Activated CD4-positive, alpha-beta T cell treated with anti-CD3 and anti-CD28 coated beads, Interleukin-2, amount 10 ng/mL, durations not matched to agents 7 days and 5 days (primary cell): ENCODE measurements around the gene PHIP. TPM values are rescaled to one million over a fixed set of nuclear protein-coding genes. Genes with fewer than 3 reads are reported as not detected.
"Not testable (repeated sequence)": the region's sequence is repeated elsewhere in the genome, so short reads cannot be mapped to it uniquely, and the experiment has no call there.

ENCODE experiments used
- CTCF ChIA-PET: fragments of 350-600 bp; sonication (Branson Sonifier 250); formaldehyde crosslinking; loops from one replicate; lab custom pipeline; 2021; ENCODE audit warnings: antibody characterized with exemption; lab: Charles Lee
- POLR2A ChIA-PET: fragments of 350-600 bp; sonication (Branson Sonifier 250); formaldehyde crosslinking; loops from one replicate; lab custom pipeline; 2021; ENCODE audit warnings: antibody characterized with exemption; lab: Charles Lee
- DNase-seq: peaks from one replicate; pipeline ENCODE4 v3.0.0-alpha.2; 2020
- H3K27ac Mint-ChIP-seq: one replicate; pipeline ENCODE4 v1.8.0; 2021; ENCODE audit warnings: mild to moderate bottlenecking, moderate library complexity, mixed read lengths
- H3K27me3 Mint-ChIP-seq: one replicate; pipeline ENCODE4 v1.8.0; 2021; ENCODE audit warnings: mixed read lengths
- H3K36me3 Mint-ChIP-seq: one replicate; pipeline ENCODE4 v1.8.0; 2021; ENCODE audit warnings: low read depth, mixed read lengths
- H3K4me1 Mint-ChIP-seq: one replicate; pipeline ENCODE4 v1.8.0; 2021; ENCODE audit warnings: mixed read lengths
- H3K4me3 Mint-ChIP-seq: one replicate; pipeline ENCODE4 v1.8.0; 2021; ENCODE audit warnings: mild to moderate bottlenecking, moderate library complexity, mixed read lengths
- H3K9me3 Mint-ChIP-seq: one replicate; pipeline ENCODE4 v1.8.0; 2021; ENCODE audit warnings: mixed read lengths
- total RNA-seq, 2 experiments: library from RNA; stranded (reverse); gene quantifications; one replicate each; pipeline ENCODE4 v1.2.3, GENCODE V29; 2021

PHIP gene
- total RNA-seq = 10 to 100 TPM; 31.6 to 33.9 TPM

- no peaks in the 10 kb centered on the region for H3K9me3 Mint-ChIP-seq
- peak within 1 kb of the TSS; percentile 99 for H3K27ac Mint-ChIP-seq
- peak; percentile 92 for DNase-seq
- peaks cover 39% of the 10 kb centered on the region for H3K4me1 Mint-ChIP-seq
- H3K27me3 Mint-ChIP-seq = peaks cover 15% of the 10 kb centered on the region
- ChIA-PET CTCF (interaction anchor here (0.5 to 1.3 kb wide), 4 partner anchors 11 to 1114 kb away, joined by 3 to 5 read pairs (median 3); no protein-coding TSS in a partner anchor), POLR2A (interaction anchor here (0.6 kb wide), 1 partner anchor 160 kb away, joined by 4 read pairs; no protein-coding TSS in a partner anchor)
- H3K4me3 Mint-ChIP-seq = peak within 1 kb of the TSS; percentile 93
- peaks cover 22% of the 10 kb centered on the region for H3K36me3 Mint-ChIP-seq
Measured at GRCh38 chr6:79078075-79078969, at the start of gene PHIP. Gene PHIP (minus strand): TSS chr6:79078254. CDS start chr6:79078068, 186 bp downstream.

- Mint-ChIP-seq H3K4me3 (no peak overlapping the region), H3K27ac (no peak overlapping the region), H3K4me1 (no peaks in the 10 kb centered on the region), H3K27me3 (peaks cover 16% of the 10 kb centered on the region), H3K36me3 (no peaks in the 10 kb centered on the region), H3K9me3 (peaks cover 6% of the 10 kb centered on the region)
- ChIA-PET POLR2A (no interaction called here), CTCF (no interaction called here)
- no peak for DNase-seq
Measured at GRCh38 chr6:79127660-79128059, 49.6 kb upstream of the PHIP start.

- H3K9me3 Mint-ChIP-seq = no peaks in the 10 kb centered on the region
- no peak overlapping the region for H3K4me3 Mint-ChIP-seq
- H3K27ac Mint-ChIP-seq = no peak overlapping the region
- ChIA-PET POLR2A (no interaction called here), CTCF (interaction anchor here (0.6 kb wide), 1 partner anchor 12 kb away, joined by 3 read pairs; no protein-coding TSS in a partner anchor)
- H3K36me3 Mint-ChIP-seq = no peaks in the 10 kb centered on the region
- peaks cover 28% of the 10 kb centered on the region for H3K27me3 Mint-ChIP-seq
- H3K4me1 Mint-ChIP-seq = peaks cover 7% of the 10 kb centered on the region
- DNase-seq = no peak
Measured at GRCh38 chr6:79119217-79119616, 41.2 kb upstream of the PHIP start.

GRCh38 chr6:79117752-79118151, 39.7 kb upstream of the PHIP start:
- Mint-ChIP-seq H3K4me3 (no peak overlapping the region), H3K27me3 (peaks cover 24% of the 10 kb centered on the region), H3K9me3 (no peaks in the 10 kb centered on the region), H3K4me1 (peaks cover 7% of the 10 kb centered on the region), H3K27ac (no peak overlapping the region), H3K36me3 (no peaks in the 10 kb centered on the region)
- POLR2A ChIA-PET = no interaction called here
- CTCF ChIA-PET = no interaction called here
- DNase-seq = no peak

GRCh38 chr6:79115553-79116182, 37.6 kb upstream of the PHIP start:
- CTCF ChIA-PET = no interaction called here
- Mint-ChIP-seq H3K9me3 (no peaks in the 10 kb centered on the region), H3K27ac (no peak overlapping the region), H3K27me3 (peaks cover 24% of the 10 kb centered on the region), H3K36me3 (no peaks in the 10 kb centered on the region), H3K4me1 (peaks cover 7% of the 10 kb centered on the region), H3K4me3 (no peak overlapping the region)
- no peak for DNase-seq
- POLR2A ChIA-PET = no interaction called here

- Mint-ChIP-seq H3K27me3 (peaks cover 6% of the 10 kb centered on the region), H3K9me3 (no peaks in the 10 kb centered on the region), H3K4me3 (no peak overlapping the region), H3K27ac (no peak overlapping the region), H3K36me3 (no peaks in the 10 kb centered on the region), H3K4me1 (no peaks in the 10 kb centered on the region)
- DNase-seq = no peak
- POLR2A ChIA-PET = no interaction called here
- CTCF ChIA-PET = no interaction called here
Measured at GRCh38 chr6:79111549-79111948, 33.5 kb upstream of the PHIP start.

- Mint-ChIP-seq H3K27ac (no peak overlapping the region), H3K4me1 (no peaks in the 10 kb centered on the region), H3K9me3 (no peaks in the 10 kb centered on the region), H3K27me3 (peaks cover 18% of the 10 kb centered on the region), H3K4me3 (no peak overlapping the region), H3K36me3 (no peaks in the 10 kb centered on the region)
- ChIA-PET POLR2A (no interaction called here), CTCF (no interaction called here)
- DNase-seq = no peak
Measured at GRCh38 chr6:79101164-79101563, 23.1 kb upstream of the PHIP start.

GRCh38 chr6:79100304-79100703, 22.2 kb upstream of the PHIP start:
- peaks cover 14% of the 10 kb centered on the region for H3K27me3 Mint-ChIP-seq
- H3K4me1 Mint-ChIP-seq = no peaks in the 10 kb centered on the region
- H3K9me3 Mint-ChIP-seq = no peaks in the 10 kb centered on the region
- no peak overlapping the region for H3K4me3 Mint-ChIP-seq
- H3K36me3 Mint-ChIP-seq = no peaks in the 10 kb centered on the region
- no peak overlapping the region for H3K27ac Mint-ChIP-seq
- DNase-seq = no peak
- CTCF ChIA-PET = no interaction called here
- POLR2A ChIA-PET = no interaction called here

- POLR2A ChIA-PET = no interaction called here
- Mint-ChIP-seq H3K4me3 (no peak overlapping the region), H3K27me3 (peaks cover 21% of the 10 kb centered on the region), H3K36me3 (no peaks in the 10 kb centered on the region), H3K4me1 (no peaks in the 10 kb centered on the region), H3K27ac (no peak overlapping the region), H3K9me3 (no peaks in the 10 kb centered on the region)
- no peak for DNase-seq
- CTCF ChIA-PET = no interaction called here
Measured at GRCh38 chr6:79094938-79095337, 16.9 kb upstream of the PHIP start.

GRCh38 chr6:79091801-79092200, 13.7 kb upstream of the PHIP start:
- POLR2A ChIA-PET = not testable (repeated sequence)

GRCh38 chr6:79089552-79090404, 11.7 kb upstream of the PHIP start:
- Mint-ChIP-seq H3K4me1 (no peaks in the 10 kb centered on the region), H3K9me3 (no peaks in the 10 kb centered on the region), H3K27me3 (peaks cover 30% of the 10 kb centered on the region), H3K4me3 (no peak overlapping the region), H3K27ac (no peak overlapping the region), H3K36me3 (no peaks in the 10 kb centered on the region)
- POLR2A ChIA-PET = no interaction called here
- no peak for DNase-seq
- CTCF ChIA-PET = no interaction called here

More at GRCh38 chr6:79091801-79092200, 13.7 kb upstream of the PHIP start:
- H3K9me3 Mint-ChIP-seq, H3K4me3 Mint-ChIP-seq, H3K4me1 Mint-ChIP-seq, H3K27ac Mint-ChIP-seq, DNase-seq, CTCF ChIA-PET, H3K36me3 Mint-ChIP-seq: not testable (repeated sequence)
- peaks cover 28% of the 10 kb centered on the region for H3K27me3 Mint-ChIP-seq

GRCh38 chr6:79084693-79085092, 6.6 kb upstream of the PHIP start:
- Mint-ChIP-seq H3K4me3 (no peak overlapping the region), H3K36me3 (no peaks in the 10 kb centered on the region), H3K9me3 (no peaks in the 10 kb centered on the region), H3K27me3 (peaks cover 38% of the 10 kb centered on the region), H3K4me1 (peaks cover 12% of the 10 kb centered on the region), H3K27ac (no peak overlapping the region)
- DNase-seq = no peak
- ChIA-PET POLR2A (no interaction called here), CTCF (no interaction called here)
